GM12873 (cell line): ENCODE data around the gene R3HDM2.

Experiments used
- CTCF ChIP-seq: IDR thresholded peaks from 2 replicates; pipeline ENCODE4 v1.5.1; 2012; ENCODE audit warnings: low read depth, mild to moderate bottlenecking, moderate library complexity, low read length, control low read depth; ENCODE audit not compliant: insufficient read depth; ENCODE audit errors: missing control alignments

Gene R3HDM2

DNA sequence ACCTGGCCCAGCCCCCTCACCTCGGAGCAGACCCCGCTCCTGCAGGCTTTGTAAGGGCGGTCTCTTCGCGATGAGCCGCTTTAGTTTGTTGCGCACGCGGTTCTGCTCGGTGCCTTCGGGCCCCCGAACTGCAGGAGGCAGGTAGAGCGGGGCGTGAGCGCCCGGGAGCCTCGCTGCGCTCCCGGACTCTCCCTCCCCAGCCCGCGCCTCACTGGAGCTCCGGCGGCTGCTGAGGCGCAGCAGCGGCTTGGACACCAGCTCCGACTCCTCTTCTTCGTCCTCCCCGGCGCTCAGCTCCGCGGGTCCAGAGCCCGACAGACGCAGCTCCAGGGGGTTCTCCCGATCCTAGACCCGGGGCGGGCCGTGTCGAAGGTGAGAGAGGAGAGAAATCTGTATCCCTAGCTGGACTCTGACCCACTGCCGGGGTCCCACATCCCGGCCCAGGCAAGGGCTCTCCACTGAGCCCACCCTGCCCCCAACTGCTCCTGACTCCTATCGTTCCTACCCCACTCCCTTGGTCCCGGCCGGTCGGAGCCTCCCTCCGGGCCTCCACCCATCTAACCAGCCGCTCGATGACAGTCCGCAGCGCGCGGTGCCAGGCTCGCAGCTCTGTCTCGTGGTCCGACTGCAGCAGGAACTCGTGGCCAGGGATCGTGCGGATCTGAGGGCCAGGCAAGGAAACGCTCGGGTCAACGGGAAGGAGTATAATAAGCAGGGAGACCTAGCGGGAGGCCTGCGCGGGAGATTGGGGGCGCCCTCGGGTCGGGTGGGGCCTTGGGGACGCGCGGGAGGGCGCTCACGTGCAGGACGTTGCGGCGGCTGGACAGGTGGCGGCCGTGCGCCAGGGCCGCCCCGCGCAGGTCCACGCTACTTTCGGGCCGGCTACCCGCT is 44.7 kb upstream of the R3HDM2 start:
- no peak for TF ChIP-seq CTCF

DNA sequence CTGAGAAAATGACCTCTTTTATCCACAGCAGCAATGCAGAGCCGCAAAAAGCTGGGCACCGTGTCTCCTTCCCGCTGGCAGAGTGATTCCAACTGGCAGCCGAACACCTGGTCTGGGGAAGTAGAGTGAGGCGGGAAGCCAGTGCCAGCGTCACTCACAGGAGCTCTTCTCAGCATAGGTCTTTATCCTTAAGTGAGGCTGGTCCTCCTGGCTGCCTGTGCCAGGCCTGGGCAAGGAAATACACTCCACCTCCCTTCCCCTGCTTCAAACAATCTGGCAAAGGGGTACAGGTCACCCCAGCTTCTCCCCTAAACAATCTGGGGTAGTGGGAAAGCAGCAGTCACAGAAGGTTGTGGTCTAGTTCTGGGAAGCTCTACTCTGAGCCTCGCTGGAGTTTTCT is 44.0 kb upstream of the R3HDM2 start:
- no peak for TF ChIP-seq CTCF

DNA sequence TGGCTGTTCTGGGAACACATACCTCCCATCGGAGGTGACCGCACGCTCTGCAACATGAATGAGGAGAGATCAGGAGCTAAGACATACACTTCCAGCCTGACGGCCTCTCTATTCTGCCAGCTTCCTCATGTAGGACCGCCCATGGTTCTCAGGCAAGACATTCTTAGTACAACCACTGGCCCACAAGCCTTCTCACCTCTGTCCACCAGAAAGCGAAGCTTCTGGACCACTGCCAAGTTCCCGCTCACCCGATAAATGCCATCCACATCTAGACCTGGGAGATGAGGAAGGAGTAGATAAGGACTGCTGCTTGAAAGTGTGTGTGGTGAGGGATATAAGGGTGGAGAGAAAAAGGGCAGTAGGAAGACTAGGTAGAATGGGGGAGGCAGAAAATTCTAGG is 43.6 kb upstream of the R3HDM2 start:
- TF ChIP-seq CTCF: no peak

DNA sequence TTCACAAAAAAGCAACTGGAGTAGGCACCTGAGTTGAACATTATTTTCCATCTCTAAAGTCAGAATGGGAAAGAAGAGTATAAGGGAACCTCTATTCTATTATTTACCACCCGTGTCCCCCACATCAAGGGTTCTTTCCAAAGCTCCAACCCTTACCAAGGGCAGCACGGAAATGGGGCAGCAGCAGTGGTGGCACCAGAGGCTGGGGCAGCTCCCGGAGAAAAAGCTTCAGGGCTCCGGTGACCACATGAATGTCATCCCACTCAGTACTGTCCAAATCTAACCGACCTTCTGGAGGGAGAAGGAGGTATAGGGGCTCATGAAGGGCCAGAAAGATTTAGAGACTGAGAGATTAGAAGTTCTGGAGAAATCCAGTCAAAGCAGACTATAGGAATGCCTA is 43.0 kb upstream of the R3HDM2 start:
- TF ChIP-seq CTCF: no peak

- no peak for TF ChIP-seq CTCF
Observed at GRCh38 chr12:57473392-57473791, 42.5 kb upstream of the R3HDM2 start.

DNA sequence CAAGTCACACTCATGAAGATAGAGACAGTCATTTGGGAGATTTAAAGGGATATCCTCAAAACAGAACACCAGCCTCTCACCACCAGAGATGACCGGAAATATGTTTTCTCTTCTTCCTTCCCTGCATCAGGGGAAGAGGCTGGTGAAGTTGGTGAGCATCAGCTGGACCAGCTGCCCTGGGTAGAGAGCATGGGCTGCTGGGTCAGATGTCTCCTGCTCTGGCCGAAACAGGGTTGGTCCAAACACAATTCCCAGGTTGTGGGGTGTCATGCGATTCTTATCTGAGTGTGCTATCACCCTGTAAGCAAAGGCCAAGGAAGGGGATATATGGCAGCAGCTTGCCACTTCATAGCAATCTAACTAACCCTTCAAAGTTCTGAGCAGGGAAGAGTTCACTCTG is 41.5 kb upstream of the R3HDM2 start:
- TF ChIP-seq CTCF: no peak

- TF ChIP-seq CTCF: no peak
Observed at GRCh38 chr12:57471661-57472060, 40.8 kb upstream of the R3HDM2 start.
